K562 (cell line): ENCODE results near the gene RBM34. TPM values are rescaled to one million over a fixed set of nuclear protein-coding genes. Genes with fewer than 3 reads are reported as not detected.

Source experiments
- AFF4 ChIP-seq: sonication (generic); formaldehyde crosslinking; IDR thresholded peaks from 2 replicates; pipeline ENCODE4 v1.8.0; 2023; ENCODE audit warnings: mild to moderate bottlenecking, missing genetic modification reagents
- CUX1 ChIP-seq: fragments of 200-800 bp; sonication (Bioruptor generic); IDR thresholded peaks from 2 replicates; pipeline ENCODE4 v1.6.1; 2016; ENCODE audit warnings: missing genetic modification characterization, missing compliant biosample characterization
- E2F3 ChIP-seq: fragments of 250-450 bp; sonication (Bioruptor Pico); IDR thresholded peaks from 2 replicates; pipeline ENCODE4 v1.4.0; 2020; ENCODE audit warnings: mild to moderate bottlenecking
- EGR1 ChIP-seq: fragments of 450-650 bp; conservative IDR thresholded peaks from 2 replicates; pipeline ENCODE4 v1.6.1; 2017; ENCODE audit warnings: mild to moderate bottlenecking
- FOXA1 ChIP-seq: fragments of 450-650 bp; IDR thresholded peaks from 2 replicates; pipeline ENCODE4 v1.6.1; 2016; ENCODE audit warnings: mild to moderate bottlenecking, borderline replicate concordance
- HDAC6 ChIP-seq: IDR thresholded peaks from 2 replicates; pipeline ENCODE4 v1.6.1; 2012; ENCODE audit warnings: low read depth, mild to moderate bottlenecking, control low read depth, inconsistent platforms, low read length, moderate library complexity
- HOMEZ ChIP-seq: fragments of 250-450 bp; sonication (Bioruptor Pico); IDR thresholded peaks from 2 replicates; pipeline ENCODE4 v1.4.0; 2020; ENCODE audit warnings: mild to moderate bottlenecking, moderate library complexity
- SETDB1 ChIP-seq: IDR thresholded peaks from one replicate; pipeline ENCODE4 v1.6.1; 2012; ENCODE audit warnings: low read length, control low read depth, inconsistent platforms
- SRSF7 ChIP-seq: fragments of 200-400 bp; formaldehyde crosslinking; optimal IDR thresholded peaks from 2 replicates; pipeline ENCODE3; 2017; ENCODE audit warnings: mild to moderate bottlenecking, low read depth, low read length
- TBP ChIP-seq: optimal IDR thresholded peaks from 2 replicates; pipeline ENCODE3; 2011; ENCODE audit warnings: low read depth, low read length, improper control_type of control experiment
- TCF7 ChIP-seq: sonication (generic); IDR thresholded peaks from 2 replicates; pipeline ENCODE4 v1.6.1; 2016; ENCODE audit warnings: antibody characterized with exemption, borderline replicate concordance
- TRIM28 ChIP-seq: fragments of 450-650 bp; IDR thresholded peaks from 2 replicates; pipeline ENCODE4 v1.6.1; 2017
- ZBTB17 ChIP-seq: fragments of 450-650 bp; formaldehyde crosslinking; IDR thresholded peaks from 2 replicates; pipeline ENCODE4 v1.4.0; 2020; ENCODE audit warnings: mild to moderate bottlenecking
- ZKSCAN8 ChIP-seq: fragments of 200-800 bp; sonication (Bioruptor generic); IDR thresholded peaks from 2 replicates; pipeline ENCODE4 v1.6.1; 2016; ENCODE audit warnings: missing genetic modification characterization, missing compliant biosample characterization
- ZNF140 ChIP-seq: fragments of 250-450 bp; sonication (Bioruptor Pico); IDR thresholded peaks from 2 replicates; pipeline ENCODE4 v1.8.0; 2021; ENCODE audit warnings: moderate library complexity, mild to moderate bottlenecking, inconsistent platforms
- ZNF174 ChIP-seq: fragments of 250-450 bp; sonication (Bioruptor Pico); IDR thresholded peaks from 2 replicates; pipeline ENCODE4 v1.4.0; 2020; ENCODE audit warnings: mild to moderate bottlenecking
- ZNF696 ChIP-seq: fragments of 250-450 bp; sonication (Bioruptor Pico); conservative IDR thresholded peaks from 2 replicates; pipeline ENCODE4 v1.4.0; 2020; ENCODE audit warnings: mild to moderate bottlenecking, moderate library complexity
- polyA plus RNA-seq, 8 experiments: library from polyadenylated mRNA; depleted of rRNA in 4 of 8; stranded (reverse) in 5 of 8; unstranded in 3 of 8; fragments of >200 nt; fragmentation: Nextera tagmentation in 2 of 8; fragmentation: Illumina TruSeq in 1 of 8; extraction: Ambion mirVana in 2 of 8; extraction: Trizol in 1 of 8; gene quantifications; 2 replicates each; pipeline versions ENCODE4 v1.2.1 to v1.2.3, GENCODE V29; 2011 to 2014; ENCODE audit warnings: inconsistent platforms in 1 of 8, missing spikeins in 1 of 8
- total RNA-seq, 7 experiments: library from RNA; depleted of rRNA in 6 of 7; stranded (reverse); fragments of >200 nt in 6 of 7; fragmentation: Illumina TruSeq in 2 of 7; extraction: Trizol in 2 of 7; gene quantifications; 2 replicates each; pipeline versions ENCODE4 v1.2.1 to v1.2.3, GENCODE V29; 2011 to 2021; ENCODE audit warnings: low replicate concordance in 1 of 7

Gene RBM34
- total and polyA plus RNA-seq, 9 of the 15 experiments (the other 6 are each of a cell fraction or from before 2014, with no cell fraction given), result 64.0 to 178 (median 124) TPM

- no peak; the same call in 1 of the 2 replicates for TF ChIP-seq TRIM28
- TF ChIP-seq TCF7, result no peak
- TF ChIP-seq SETDB1, result peak; percentile 97
- peak; percentile 88 for TF ChIP-seq TBP
- no peak for TF ChIP-seq FOXA1
- TF ChIP-seq EGR1, result peak; percentile 90
- TF ChIP-seq HDAC6, result no peak
- no peak for TF ChIP-seq ZNF696
- peak; percentile 45; the same call in 1 of the 2 replicates for TF ChIP-seq E2F3 (CRISPR knock-in tag)
- TF ChIP-seq SRSF7, result no peak
- TF ChIP-seq ZBTB17, result peak; percentile 72
- TF ChIP-seq ZKSCAN8 (CRISPR knock-in tag), result no peak
- TF ChIP-seq ZNF140 (CRISPR knock-in tag), result no peak
- TF ChIP-seq HOMEZ (CRISPR knock-in tag), result no peak
- TF ChIP-seq ZNF174 (CRISPR knock-in tag), result no peak
- peak; percentile 82 for TF ChIP-seq AFF4 (CRISPR knock-in tag)
- peak; percentile 48; the same call in 1 of the 2 replicates for TF ChIP-seq CUX1 (CRISPR knock-in tag)
These were observed 32.4 kb downstream of the RBM34 start, which contains the start of gene TOMM20 (continued) for GRCh38 chr1:235128456-235129328.
